Caki2 (cell line): Measurements from ENCODE around the gene AHCYL2. TPM values are rescaled to one million over a fixed set of nuclear protein-coding genes. Genes with fewer than 3 reads are reported as not detected.

Experiments
- DNase-seq: peaks from one replicate; pipeline ENCODE4 v3.0.0-alpha.2; 2015; ENCODE audit warnings: low read depth
- in situ Hi-C: cut with HindIII; loops from 2 replicates; pipeline ENCODE4 v1.10.0; 2016; ENCODE audit warnings: low sequenced_read_pairs, low pct_unique_long_range_greater_than_20kb, mixed read lengths
- total RNA-seq: library from RNA; depleted of rRNA; stranded (reverse); fragments of >200 nt; shearing (Covaris generic); gene quantifications from 2 replicates; pipeline ENCODE4 v1.2.3, GENCODE V29; 2014; ENCODE audit warnings: low replicate concordance; rRNA removed

Gene AHCYL2
- 3.9 and 7.2 TPM in 2 replicates for total RNA-seq

GRCh38 chr7:129224251-129225205, at the start of gene AHCYL2:
AHCYL2 (plus strand) TSS chr7:129225030.
- peak; percentile 98 for DNase-seq
- in situ Hi-C loops: no loop called here

- no peak for DNase-seq
- in situ Hi-C loops: no loop called here
Measured at GRCh38 chr7:129176916-129177710, 47.7 kb upstream of the AHCYL2 start.

- in situ Hi-C loops: no loop called here
- DNase-seq: peak; percentile 66
Measured at GRCh38 chr7:129184981-129185670, 39.7 kb upstream of the AHCYL2 start.

- no peak for DNase-seq
- in situ Hi-C loops: no loop called here
Measured at GRCh38 chr7:129186749-129187260, 38.0 kb upstream of the AHCYL2 start.

- no peak for DNase-seq
- in situ Hi-C loops: no loop called here
Measured at GRCh38 chr7:129187681-129188371, 37.0 kb upstream of the AHCYL2 start.

GRCh38 chr7:129188372-129188891, 36.4 kb upstream of the AHCYL2 start, which contains the start of gene SMO:
SMO (plus strand) TSS chr7:129188633; CDS start chr7:129189152, 519 bp downstream.
- in situ Hi-C loops: no loop called here
- peak; percentile 59 for DNase-seq

GRCh38 chr7:129188892-129189660, 35.8 kb upstream of the AHCYL2 start:
- in situ Hi-C loops: no loop called here
- peak; percentile 14 for DNase-seq

- in situ Hi-C loops: no loop called here
- no peak for DNase-seq
Measured at GRCh38 chr7:129189661-129190310, 35.0 kb upstream of the AHCYL2 start.

GRCh38 chr7:129191272-129191671, 33.6 kb upstream of the AHCYL2 start:
- in situ Hi-C loops: no loop called here
- no peak for DNase-seq

GRCh38 chr7:129193892-129194291, 30.9 kb upstream of the AHCYL2 start:
- no peak for DNase-seq
- in situ Hi-C loops: no loop called here

- in situ Hi-C loops: no loop called here
- no peak for DNase-seq
Measured at GRCh38 chr7:129197771-129198170, 27.1 kb upstream of the AHCYL2 start.

- in situ Hi-C loops: no loop called here
- no peak for DNase-seq
Measured at GRCh38 chr7:129199406-129199805, 25.4 kb upstream of the AHCYL2 start.

- DNase-seq: no peak
- in situ Hi-C loops: no loop called here
Measured at GRCh38 chr7:129202058-129202777, 22.6 kb upstream of the AHCYL2 start.

GRCh38 chr7:129203050-129203741, 21.6 kb upstream of the AHCYL2 start:
- no peak for DNase-seq
- in situ Hi-C loops: no loop called here

GRCh38 chr7:129205126-129205818, 19.6 kb upstream of the AHCYL2 start:
- in situ Hi-C loops: no loop called here
- DNase-seq: no peak
